ENCODE results near the gene PARD3B.
"Not testable (repeated sequence)": the region's sequence is repeated elsewhere in the genome, so short reads cannot be mapped to it uniquely, and the experiment has no call there.

Gene PARD3B

DNA sequence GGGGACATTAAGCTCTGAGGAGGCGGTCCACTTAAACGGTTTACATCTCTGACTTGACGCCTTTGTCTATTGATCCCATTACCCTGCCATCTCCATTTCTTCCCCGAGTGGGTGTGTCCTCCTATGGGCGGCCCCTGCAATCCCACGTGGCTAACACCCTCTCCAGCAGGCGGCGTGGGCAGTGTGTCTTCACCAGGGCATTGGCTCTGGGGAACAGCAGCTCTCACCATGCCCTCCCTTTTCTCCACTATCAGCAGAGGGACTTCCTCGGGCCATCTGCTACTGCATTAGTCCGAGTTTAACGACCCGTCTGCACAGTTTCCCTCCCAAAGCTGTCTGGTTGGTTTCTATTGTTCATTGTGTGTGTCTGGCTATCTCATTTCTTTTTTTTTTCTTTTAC, 625.1 kb downstream of the PARD3B start:
- no peak for DNase-seq

GRCh38 chr2:205171261-205171940, 626.1 kb downstream of the PARD3B start:
- DNase-seq = no peak

DNA sequence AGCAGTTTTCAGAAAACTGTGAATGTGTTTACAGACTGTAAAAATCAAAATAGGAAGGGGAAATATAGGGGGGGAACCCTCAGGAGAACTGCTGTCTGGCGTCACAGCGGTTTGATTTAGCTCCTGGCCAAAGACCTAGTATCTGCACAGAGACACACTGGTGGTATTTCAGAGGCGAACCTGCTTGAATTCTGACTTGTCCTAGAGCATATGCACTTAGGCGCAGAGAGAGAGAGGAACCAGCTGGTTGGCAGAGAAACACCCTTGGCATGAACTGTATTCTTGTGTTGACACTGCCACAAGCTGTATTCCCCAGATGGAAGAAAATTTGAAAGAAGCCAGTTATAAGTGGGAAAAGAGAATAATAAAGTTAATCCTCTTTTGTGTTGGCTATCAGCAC, 630.6 kb downstream of the PARD3B start:
- DNase-seq = no peak

DNA sequence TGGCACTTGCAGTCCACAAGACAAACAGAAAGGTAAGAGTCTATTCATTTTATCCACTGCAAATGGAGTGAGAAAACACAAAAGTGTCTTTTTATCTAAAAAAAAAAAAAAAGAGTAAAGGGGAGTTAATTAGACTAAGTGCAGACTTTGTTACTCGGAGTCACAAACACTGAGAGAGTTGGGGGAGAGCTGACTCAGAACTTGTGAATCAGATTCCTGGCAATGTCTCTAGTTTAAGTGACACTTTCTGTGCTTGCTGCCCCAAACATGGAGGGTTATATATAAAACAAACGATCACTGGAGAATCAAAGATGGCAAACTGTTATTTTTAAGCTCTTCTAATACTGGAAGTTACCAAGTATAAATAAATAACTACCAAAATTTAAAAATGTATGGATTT, 631.3 kb downstream of the PARD3B start:
- no peak for DNase-seq

DNA sequence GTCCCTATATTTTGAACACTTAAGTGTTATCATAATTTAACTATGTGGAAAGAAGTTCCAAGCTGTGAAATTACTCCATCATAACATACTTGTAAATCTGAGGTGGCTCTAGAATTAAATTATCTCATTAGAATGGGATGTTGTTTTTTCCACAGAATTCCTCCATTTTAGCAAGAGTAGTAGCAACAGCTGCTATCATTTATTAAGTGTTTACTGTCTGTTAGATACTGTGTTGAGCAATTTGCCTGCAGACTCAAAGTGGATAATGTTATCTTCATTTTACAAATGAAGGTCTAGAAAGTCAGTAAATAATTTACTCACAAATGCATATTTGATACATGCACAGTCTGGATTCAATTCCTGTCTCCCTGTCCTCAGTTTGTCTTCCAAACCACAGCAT, 632.3 kb downstream of the PARD3B start:
- no peak for DNase-seq

DNA sequence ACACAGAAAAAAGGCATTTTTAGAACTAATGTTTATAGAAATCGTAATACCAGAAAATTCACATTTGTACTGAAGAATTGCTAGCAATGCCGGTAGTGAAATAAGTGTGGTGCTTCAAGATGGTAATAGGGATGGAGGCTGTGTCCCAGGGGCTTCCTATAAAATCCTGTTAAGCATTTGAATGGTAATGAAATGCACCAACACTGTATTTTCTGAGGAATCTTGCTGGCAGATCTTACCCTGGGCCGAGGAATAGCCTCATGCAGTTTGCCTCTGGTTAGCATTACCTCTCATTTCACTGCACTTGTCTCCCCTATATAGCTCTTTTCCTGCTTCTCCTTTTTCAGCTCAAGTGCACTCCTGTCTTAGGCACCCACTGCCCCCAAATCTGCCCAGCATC, 635.5 kb downstream of the PARD3B start:
- no peak for DNase-seq

- DNase-seq = no peak
These were observed 642.5 kb downstream of the PARD3B start for GRCh38 chr2:205187731-205188130.

DNA sequence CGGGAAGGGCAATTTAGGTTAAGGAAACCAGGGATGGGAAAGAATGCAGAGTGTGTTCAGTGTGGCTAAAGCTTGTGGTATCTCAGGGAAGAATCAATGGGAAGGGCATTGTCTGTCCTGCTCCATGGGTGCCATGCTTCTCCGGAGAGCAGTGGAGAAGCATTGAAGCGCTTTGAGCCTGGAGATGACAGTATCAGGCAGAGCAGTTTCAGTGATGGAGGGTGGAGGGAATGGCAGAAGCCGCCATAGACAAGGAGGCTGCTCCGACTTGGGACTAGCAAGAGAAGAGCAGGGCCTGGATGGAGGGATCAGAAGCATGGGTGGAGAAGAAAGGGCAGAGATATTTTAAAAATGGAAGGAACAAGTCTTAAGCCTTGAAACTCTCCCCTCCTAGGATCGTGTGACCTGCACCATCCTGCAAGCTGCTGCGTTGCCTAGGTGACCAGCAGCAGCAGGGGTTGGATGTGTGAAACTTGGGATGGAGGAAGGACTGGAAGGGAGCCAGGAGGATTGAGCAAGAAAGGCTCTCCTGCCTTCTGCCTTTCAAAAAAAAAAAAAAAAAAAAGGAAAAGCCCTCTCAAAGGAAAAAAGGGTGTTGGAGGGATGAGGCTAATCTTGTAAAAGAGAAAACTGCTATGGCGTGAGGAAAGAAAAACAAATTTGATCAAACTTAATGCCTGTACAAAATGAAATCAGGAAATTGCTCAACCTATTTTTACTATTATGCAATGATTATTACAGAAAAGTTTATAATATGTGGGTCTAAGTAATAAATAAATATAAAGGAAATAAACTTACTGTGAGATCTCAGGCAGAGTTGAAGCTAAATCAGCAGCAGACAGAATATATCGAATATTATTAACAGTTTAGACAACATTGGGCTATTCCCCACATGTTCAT, 643.2 kb downstream of the PARD3B start:
- no peak for DNase-seq

DNA sequence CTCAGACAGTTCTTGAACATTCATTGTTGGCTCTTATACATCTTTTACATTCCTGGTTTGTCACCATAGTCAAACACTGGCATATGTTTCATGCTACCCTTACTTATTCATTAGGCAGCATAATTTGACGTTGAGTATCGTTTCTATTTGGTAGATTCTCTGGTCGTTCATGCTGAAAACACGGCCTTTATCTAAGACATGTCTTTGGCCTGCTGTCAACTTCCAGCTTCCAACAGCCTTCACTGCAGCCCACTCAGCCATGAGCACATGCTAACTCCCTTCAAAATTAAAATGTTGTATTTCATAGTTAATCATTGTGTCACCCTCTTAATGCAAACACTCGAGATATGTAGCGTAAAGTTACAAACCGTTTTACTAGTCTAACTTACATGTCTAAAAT, 644.0 kb downstream of the PARD3B start:
- DNase-seq = no peak

- DNase-seq = no peak
These were observed 645.3 kb downstream of the PARD3B start for GRCh38 chr2:205190528-205190927.

DNA sequence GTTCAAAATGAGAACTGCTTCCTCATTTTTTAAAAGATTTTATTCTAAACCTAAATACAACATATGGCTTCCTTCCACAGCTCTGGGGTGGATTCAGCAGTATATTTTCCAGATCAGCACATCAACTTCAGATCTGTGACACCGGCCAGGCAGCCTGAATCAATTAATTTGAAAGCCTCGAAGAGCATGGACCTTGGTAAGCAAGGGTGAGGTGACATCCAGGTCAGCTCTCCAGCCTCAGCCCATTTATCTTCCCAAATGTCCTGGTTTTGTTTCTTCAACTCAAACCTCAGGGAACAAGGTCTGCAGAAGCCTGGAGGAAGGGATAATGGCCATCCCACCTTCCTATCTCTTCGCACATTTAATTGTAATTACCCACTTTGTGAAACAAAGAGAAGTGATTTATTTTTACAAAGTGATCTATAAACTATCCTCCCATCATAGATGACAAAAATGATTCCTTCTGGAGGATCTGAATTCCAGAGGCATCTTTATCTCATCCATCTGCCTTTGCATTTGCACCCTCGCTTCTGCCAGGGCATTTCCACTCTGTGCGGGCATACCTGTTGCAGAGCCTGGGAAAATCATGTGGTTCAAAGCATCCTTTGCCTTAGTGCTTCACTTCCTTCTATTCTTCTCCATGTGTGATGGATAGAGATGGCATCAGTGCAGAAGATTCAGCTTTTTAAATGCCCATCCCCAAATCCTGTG, 648.0 kb downstream of the PARD3B start:
- no peak for DNase-seq

- DNase-seq = no peak
These were observed 648.6 kb downstream of the PARD3B start for GRCh38 chr2:205193836-205194228.

DNA sequence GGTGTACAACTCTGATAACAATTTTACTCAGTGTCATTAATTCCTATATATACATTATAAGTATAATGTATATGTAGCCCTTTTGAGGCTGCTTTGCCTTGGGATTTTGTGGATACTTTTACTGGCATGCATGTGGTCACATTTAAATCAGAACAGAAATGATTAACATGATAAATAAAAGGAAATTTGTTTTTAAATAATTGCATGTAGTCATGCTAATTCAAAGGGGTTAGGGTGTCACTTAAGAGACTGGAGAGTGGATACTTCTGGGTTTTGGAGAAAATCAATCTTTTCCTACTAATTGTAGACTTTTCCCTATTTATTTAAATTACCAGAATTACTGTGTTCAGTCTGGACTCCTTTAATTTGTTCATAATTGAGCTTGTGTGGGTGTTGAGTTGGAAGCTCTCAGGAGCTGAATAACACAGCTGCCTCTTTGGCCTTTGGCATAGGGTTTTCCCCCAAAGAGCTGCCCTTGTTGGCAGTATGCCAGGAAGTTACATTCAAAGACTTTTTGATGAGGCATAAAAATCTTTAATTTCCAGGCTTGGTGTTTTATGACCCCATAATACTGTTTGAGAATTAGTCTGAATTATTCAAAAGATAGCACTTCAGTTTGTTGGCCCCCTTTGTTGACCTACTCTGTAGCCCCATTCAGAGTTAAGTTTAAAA, 652.3 kb downstream of the PARD3B start:
- no peak for DNase-seq

DNA sequence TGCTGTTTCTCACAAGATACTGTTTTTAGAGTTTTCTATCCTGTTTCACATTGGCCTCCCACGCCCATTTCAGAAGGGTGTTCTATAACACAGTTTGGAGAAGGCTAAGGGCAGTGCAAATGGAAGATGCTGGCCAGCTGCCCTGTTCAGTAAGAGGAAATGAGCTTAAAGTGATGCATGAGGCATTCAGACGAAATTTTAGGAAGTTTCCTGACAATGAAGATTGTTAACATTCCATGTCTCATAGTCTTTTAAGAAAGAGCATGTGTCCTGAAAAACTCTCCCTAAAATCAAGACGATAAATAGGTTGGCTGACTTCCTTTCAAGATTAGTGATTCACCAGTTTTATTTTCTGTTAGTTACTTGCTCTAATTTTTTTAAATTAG, 652.9 kb downstream of the PARD3B start:
- no peak for DNase-seq

GRCh38 chr2:205199165-205199850, 654.0 kb downstream of the PARD3B start:
- no peak for DNase-seq

- no peak for DNase-seq
These were observed 665.2 kb downstream of the PARD3B start for GRCh38 chr2:205210494-205210893.

- DNase-seq = no peak
These were observed 667.1 kb downstream of the PARD3B start for GRCh38 chr2:205212357-205212756.

DNA sequence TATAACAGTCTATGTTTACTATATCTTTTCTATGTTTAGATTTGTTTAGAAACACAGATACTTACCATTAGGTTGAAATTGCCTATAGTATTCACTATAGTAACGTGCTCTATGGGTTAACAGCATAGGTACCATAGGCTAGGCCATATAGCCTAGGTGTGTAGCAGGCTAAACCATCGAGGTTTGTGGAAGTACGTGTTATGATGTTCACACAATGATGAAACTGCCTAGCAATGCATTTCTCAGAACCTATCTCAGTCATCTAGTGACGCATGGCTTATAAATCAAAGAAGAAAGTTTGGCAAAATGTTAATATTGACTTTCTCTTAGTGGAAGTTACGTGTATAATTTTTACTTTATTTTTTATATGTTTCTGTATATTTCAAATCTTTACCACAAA, 670.8 kb downstream of the PARD3B start:
- no peak for DNase-seq

DNA sequence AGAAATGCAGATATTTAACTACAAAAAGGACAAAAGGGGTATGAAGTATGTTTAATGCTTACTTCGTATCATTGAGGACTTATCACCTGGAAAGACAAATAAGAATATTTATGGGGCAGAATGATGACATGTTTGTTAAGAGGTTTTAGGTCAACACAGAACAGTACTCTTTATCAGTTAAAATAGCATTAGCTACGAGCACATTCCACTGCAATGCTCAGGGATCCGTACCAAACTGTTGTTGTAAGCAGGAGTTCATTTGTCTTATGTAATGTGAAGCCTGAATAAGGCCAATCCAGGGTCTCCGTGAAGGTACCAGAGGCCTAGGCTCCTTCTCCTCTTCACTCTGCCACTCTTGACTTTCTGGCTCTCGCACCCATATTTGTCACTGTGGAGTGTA, 671.3 kb downstream of the PARD3B start:
- DNase-seq = no peak

DNA sequence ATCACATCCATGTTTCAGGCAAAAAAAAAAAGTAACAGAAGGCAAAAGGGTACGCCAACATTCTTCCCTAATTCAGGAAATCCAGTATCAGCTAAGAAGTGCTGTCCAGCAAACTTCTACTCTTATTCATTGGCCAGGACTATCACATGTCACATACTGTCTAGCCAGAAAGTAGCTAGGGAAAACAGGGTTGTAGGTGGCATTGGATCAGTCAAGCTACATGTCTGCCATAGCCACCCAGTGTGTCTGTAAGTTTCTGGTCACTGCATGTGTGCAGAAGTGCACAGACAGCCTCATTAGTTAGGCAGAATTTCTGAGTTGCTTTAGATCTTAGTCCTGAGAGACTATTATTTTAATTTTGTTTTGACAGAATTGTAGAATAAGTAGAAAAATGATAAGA, 671.7 kb downstream of the PARD3B start:
- no peak for DNase-seq

DNA sequence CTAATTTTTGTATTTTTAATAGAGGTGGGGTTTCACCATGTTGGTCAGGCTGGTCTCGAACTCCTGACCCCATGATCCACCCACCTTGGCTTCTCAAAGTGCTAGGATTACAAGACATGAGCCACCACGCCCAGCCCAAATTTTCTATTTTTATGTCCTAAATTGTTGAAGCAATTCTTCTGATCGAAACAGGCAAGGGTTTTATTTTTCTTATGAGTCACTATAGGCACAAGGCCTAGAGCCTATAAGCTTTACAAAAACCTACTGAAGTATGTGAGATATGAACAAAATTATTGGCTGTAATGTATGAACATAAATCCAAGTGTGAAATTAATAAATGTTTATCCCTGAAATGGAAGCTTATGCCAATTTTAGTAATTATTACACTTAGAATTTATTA, 672.8 kb downstream of the PARD3B start:
- DNase-seq = no peak

- not testable (repeated sequence) for DNase-seq
These were observed 673.5 kb downstream of the PARD3B start for GRCh38 chr2:205218816-205219215.

DNA sequence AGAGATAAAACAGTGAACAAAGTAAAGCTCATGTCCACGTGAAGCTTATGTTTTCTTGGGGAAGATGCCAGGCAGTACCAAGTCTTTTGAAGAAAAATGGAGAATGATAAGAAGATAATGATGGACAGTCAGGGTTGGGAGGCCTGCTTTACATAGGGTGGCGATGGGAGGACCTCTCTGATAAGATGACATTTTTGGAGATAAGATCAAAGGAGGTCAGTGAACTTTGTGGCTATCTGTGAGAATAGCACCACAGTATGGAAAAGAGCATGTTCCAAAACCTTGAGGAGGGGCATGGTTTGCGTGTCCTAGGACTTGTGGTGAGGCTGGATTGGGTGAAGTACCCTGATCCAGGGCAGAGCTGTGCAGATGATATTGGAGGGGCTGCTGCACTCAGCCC, 675.3 kb downstream of the PARD3B start:
- DNase-seq = no peak

All from SHP77 (cell line).